Keratinocyte (primary cell): ENCODE results near the gene SLC22A1. TPM values are rescaled to one million over a fixed set of nuclear protein-coding genes. Genes with fewer than 3 reads are reported as not detected.

Experiments
- DNase-seq: peaks from one replicate; pipeline ENCODE4 v3.0.0-alpha.2; 2011; ENCODE audit warnings: low read depth, missing footprints, low spot score
- FAIRE-seq: peaks from 2 replicates; lab custom pipeline; 2011; peaks lifted over from hg19 to GRCh38; lab: Jason Lieb, UNC
- H2AFZ ChIP-seq: 2 replicates; pipeline ENCODE4 v1.6.0; 2012; ENCODE audit warnings: low read length, control low read depth, inconsistent platforms; ENCODE audit not compliant: control insufficient read depth
- H3K27ac ChIP-seq: 2 replicates; pipeline ENCODE4 v1.5.1; 2011; ENCODE audit warnings: low read length; ENCODE audit not compliant: control insufficient read depth, insufficient read depth
- H3K27me3 ChIP-seq: 3 replicates; pipeline ENCODE4 v1.6.0; 2011; ENCODE audit warnings: low read length; ENCODE audit not compliant: control insufficient read depth, insufficient read depth; ENCODE audit errors: extremely low read depth
- H3K36me3 ChIP-seq, 2 experiments: 2 replicates in 1 of 2; 3 replicates in 1 of 2; pipeline ENCODE4 v1.5.1; 2011; ENCODE audit warnings: low read length in 2 of 2, mild to moderate bottlenecking in 1 of 2; ENCODE audit not compliant: control insufficient read depth in 2 of 2, insufficient read depth in 2 of 2; ENCODE audit errors: extremely low read depth in 1 of 2
- H3K4me1 ChIP-seq: 3 replicates; pipeline ENCODE4 v1.5.1; 2011; ENCODE audit warnings: low read length; ENCODE audit not compliant: control insufficient read depth, insufficient read depth; ENCODE audit errors: extremely low read depth
- H3K4me2 ChIP-seq: 3 replicates; pipeline ENCODE4 v1.6.0; 2011; ENCODE audit warnings: low read depth, low read length; ENCODE audit not compliant: control insufficient read depth, insufficient read depth; ENCODE audit errors: extremely low read depth
- H3K4me3 ChIP-seq, 3 experiments: fragments of 200-600 bp in 1 of 3; sonication (generic) in 1 of 3; 2 replicates in 2 of 3; 3 replicates in 1 of 3; pipeline ENCODE4 v1.5.1; 2011 to 2016; ENCODE audit warnings: low read length in 3 of 3, mild to moderate bottlenecking in 3 of 3, control low read depth in 2 of 3, inconsistent platforms in 1 of 3, low read depth in 1 of 3, mixed read lengths in 1 of 3, mixed run types in 1 of 3, moderate library complexity in 1 of 3; ENCODE audit not compliant: control insufficient read depth in 2 of 3, insufficient read depth in 2 of 3; ENCODE audit errors: extremely low read depth in 1 of 3
- H3K79me2 ChIP-seq: 2 replicates; pipeline ENCODE4 v1.6.0; 2012; ENCODE audit warnings: low read length; ENCODE audit not compliant: control insufficient read depth, insufficient read depth
- H3K9ac ChIP-seq: 3 replicates; pipeline ENCODE4 v1.6.0; 2011; ENCODE audit warnings: low read length; ENCODE audit not compliant: control insufficient read depth, insufficient read depth; ENCODE audit errors: extremely low read depth
- H3K9me1 ChIP-seq: 3 replicates; pipeline ENCODE4 v1.6.0; 2011; ENCODE audit warnings: low read length; ENCODE audit not compliant: control insufficient read depth, insufficient read depth; ENCODE audit errors: extremely low read depth
- H3K9me3 ChIP-seq: 2 replicates; pipeline ENCODE4 v1.5.1; 2012; ENCODE audit warnings: low read depth, low read length; ENCODE audit not compliant: control insufficient read depth
- H4K20me1 ChIP-seq: 3 replicates; pipeline ENCODE4 v1.6.0; 2011; ENCODE audit warnings: low read length; ENCODE audit not compliant: control insufficient read depth, insufficient read depth; ENCODE audit errors: extremely low read depth
- EZH2 ChIP-seq: IDR thresholded peaks from one replicate; pipeline ENCODE4 v1.6.1; 2012; ENCODE audit warnings: inconsistent platforms, mild to moderate bottlenecking, low read length, moderate library complexity
- dilution Hi-C: fragments of 300-500 bp; cut with MboI; formaldehyde crosslinking; loops from one replicate; pipeline ENCODE4 v1.7.0; 2020; ENCODE audit warnings: low sequenced_read_pairs; ENCODE audit not compliant: extremely low pct_ligation_motif_present
- polyA plus RNA-seq, 5 experiments: library from polyadenylated mRNA; depleted of rRNA in 3 of 5; stranded (reverse) in 3 of 5; stranded (forward) in 1 of 5; unstranded in 1 of 5; fragments of >200 nt; gene quantifications; 1 replicate in 1 of 5; 2 replicates in 3 of 5; 3 replicates in 1 of 5; pipeline versions ENCODE4 v1.2.1 to v1.2.3, GENCODE V29; 2011 to 2012; ENCODE audit warnings: missing spikeins in 2 of 5, low read depth in 1 of 5, low replicate concordance in 1 of 5
- TF ChIP-seq, protein P1 (sequence below), 3 experiments: IDR thresholded peaks in 1 of 3; conservative IDR thresholded peaks in 1 of 3; optimal IDR thresholded peaks in 1 of 3; 2 replicates in 2 of 3; 3 replicates in 1 of 3; pipeline versions ENCODE3 to v1.5.1; 2011; ENCODE audit warnings: low read length in 3 of 3, mild to moderate bottlenecking in 3 of 3, moderate library complexity in 2 of 3, control low read depth in 1 of 3, inconsistent platforms in 1 of 3; ENCODE audit not compliant: insufficient read depth in 2 of 3; ENCODE audit errors: extremely low read depth in 1 of 3

The SLC22A1 gene
- polyA plus RNA-seq, 1 donor (not counting 4 experiments of a cell fraction or from before 2014, with no cell fraction given): 0.76 TPM

DNA sequence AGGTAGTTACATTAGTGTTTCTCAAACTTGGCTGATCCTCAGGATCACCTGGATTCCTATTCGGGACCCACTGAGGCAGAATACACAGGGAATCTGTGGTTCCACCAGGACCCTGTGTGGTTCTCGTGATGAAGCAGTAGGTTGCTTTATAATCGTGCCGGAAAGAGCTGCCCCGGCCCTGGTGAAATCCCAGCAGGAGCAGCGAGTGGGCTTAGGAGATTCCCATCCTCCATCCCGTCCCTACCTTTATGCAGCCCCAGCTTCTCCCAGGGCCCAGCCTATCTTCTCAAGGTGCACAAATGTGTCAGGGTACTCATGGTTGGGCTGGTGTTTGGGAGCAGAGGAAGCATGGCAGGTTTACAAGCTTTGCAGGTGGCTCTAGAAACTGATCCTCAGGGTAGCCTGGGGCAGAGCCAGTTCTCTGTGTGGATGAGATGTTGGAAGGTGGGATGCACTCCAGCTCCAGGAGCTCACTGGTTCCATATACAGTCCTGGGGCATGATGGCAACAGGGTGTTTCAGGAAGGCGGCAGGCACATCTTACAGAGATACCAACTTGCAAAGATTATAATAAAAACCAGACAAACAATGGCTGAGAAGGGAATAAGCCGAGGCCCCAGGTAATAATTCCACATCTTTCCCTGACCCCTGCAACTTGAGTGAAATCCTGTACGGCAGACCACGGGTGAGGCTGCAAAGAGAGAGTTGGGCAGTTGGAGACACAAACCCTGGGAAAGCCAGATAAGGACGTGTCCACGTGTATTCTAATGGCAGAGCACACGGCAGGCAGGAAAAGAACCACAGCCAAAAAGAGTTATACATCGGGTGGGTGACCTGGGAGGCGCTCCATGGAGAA, 5.9 kb downstream of the SLC22A1 start:
- Histone ChIP-seq H3K9ac (no peak overlapping the region), H3K9me1 (no peaks in the 10 kb centered on the region), H3K27me3 (no peaks in the 10 kb centered on the region), H3K4me2 (no peak overlapping the region), H3K79me2 (no peaks in the 10 kb centered on the region), H3K9me3 (no peaks in the 10 kb centered on the region), H3K4me3 (no peak overlapping the region), H3K4me1 (no peaks in the 10 kb centered on the region), H3K27ac (no peak overlapping the region), H2AFZ (no peak overlapping the region), H3K36me3 (peaks cover 0 to 4% of the 10 kb centered on the region in 2 experiments), H4K20me1 (no peaks in the 10 kb centered on the region)
- dilution Hi-C loops: no loop called here
- TF ChIP-seq, protein P1, sequence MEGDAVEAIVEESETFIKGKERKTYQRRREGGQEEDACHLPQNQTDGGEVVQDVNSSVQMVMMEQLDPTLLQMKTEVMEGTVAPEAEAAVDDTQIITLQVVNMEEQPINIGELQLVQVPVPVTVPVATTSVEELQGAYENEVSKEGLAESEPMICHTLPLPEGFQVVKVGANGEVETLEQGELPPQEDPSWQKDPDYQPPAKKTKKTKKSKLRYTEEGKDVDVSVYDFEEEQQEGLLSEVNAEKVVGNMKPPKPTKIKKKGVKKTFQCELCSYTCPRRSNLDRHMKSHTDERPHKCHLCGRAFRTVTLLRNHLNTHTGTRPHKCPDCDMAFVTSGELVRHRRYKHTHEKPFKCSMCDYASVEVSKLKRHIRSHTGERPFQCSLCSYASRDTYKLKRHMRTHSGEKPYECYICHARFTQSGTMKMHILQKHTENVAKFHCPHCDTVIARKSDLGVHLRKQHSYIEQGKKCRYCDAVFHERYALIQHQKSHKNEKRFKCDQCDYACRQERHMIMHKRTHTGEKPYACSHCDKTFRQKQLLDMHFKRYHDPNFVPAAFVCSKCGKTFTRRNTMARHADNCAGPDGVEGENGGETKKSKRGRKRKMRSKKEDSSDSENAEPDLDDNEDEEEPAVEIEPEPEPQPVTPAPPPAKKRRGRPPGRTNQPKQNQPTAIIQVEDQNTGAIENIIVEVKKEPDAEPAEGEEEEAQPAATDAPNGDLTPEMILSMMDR (optimal IDR thresholded peaks at IDR 0.05 in 1 of 3, IDR thresholded peaks at IDR 0.05 in 1 of 3, conservative IDR thresholded peaks at IDR 0.05 in 1 of 3; ENCODE audit: extremely low read depth in 1 of 3, insufficient read depth in 2 of 3, low read length in 3 of 3): no peak
- TF ChIP-seq EZH2: no peak
- DNase-seq (no peak), FAIRE-seq (no peak)

DNA sequence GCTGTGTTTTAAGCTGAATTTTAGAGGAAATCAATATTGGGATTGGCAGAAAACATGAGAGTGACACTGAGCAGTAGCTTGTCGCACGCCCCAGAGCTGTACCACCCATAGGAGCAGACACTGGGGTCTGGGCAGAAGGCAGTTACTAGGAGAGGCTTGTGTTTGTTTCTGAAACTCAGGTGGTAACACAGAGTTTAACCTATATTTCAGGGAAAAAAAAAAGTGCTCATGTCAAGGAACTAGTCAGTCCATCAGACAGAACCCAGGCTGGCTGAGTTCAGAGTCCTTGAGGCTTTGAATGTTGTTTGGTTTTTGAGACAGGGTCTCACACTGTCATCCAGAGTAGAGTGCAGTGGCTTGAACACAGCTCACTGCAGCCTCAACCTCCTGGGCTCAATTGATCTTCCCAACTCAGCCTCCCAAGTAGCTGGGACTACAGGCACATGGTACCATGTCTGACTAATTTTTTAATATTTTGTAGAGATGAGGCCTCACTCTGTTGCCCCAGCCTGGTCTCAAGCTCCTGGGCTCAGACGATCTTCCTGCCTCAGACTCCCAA, 6.6 kb downstream of the SLC22A1 start:
- Histone ChIP-seq H3K9me1 (no peaks in the 10 kb centered on the region), H3K9me3 (no peaks in the 10 kb centered on the region), H3K4me3 (no peak overlapping the region), H2AFZ (no peak overlapping the region), H3K79me2 (no peaks in the 10 kb centered on the region), H3K9ac (no peak overlapping the region), H3K27me3 (no peaks in the 10 kb centered on the region), H4K20me1 (no peaks in the 10 kb centered on the region), H3K36me3 (peaks cover 0 to 4% of the 10 kb centered on the region in 2 experiments), H3K4me2 (no peak overlapping the region), H3K27ac (no peak overlapping the region), H3K4me1 (no peaks in the 10 kb centered on the region)
- no peak for FAIRE-seq
- dilution Hi-C loops: no loop called here
- no peak for DNase-seq
- TF ChIP-seq EZH2: no peak
- TF ChIP-seq, protein P1 (optimal IDR thresholded peaks at IDR 0.05 in 1 of 3, IDR thresholded peaks at IDR 0.05 in 1 of 3, conservative IDR thresholded peaks at IDR 0.05 in 1 of 3; ENCODE audit: extremely low read depth in 1 of 3, insufficient read depth in 2 of 3, low read length in 3 of 3): no peak
